AG20443 (cell line): ENCODE data around the gene GNB5.
"Not testable (repeated sequence)": the region's sequence is repeated elsewhere in the genome, so short reads cannot be mapped to it uniquely, and the experiment has no call there.

Experiments used
- DNase-seq: peaks from one replicate; pipeline ENCODE4 v3.0.0; 2012; ENCODE audit warnings: low spot score, mixed read lengths

GNB5 gene

DNA sequence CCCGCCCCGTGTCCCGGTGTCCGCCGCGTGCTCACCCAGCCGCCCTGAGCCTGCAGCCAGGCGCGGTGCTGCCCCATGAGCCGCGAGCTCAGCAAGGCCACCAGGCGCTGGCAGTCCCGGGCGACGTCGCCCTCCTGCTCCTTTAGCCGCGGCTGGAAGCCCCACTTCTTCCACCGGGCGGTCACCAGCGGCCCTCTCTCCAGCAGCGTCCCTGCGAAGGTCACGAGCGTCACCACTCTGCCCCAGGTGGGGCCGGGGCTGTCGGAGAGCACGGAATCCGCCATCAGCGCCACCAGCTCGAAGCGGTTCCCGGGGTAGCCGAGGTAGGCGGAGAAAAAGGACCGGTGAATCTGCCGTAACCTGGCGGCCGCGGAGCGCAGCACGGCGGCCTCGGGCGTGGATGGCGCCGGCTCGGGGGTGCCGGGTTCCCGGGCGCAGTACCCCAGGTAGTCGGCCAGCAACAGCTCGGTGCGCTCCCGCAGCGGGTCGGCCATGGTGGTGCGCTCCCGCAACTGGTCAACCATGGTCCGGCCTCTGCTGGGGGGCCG, 78.9 kb downstream of the GNB5 start:
- peak; percentile 59 for DNase-seq

DNA sequence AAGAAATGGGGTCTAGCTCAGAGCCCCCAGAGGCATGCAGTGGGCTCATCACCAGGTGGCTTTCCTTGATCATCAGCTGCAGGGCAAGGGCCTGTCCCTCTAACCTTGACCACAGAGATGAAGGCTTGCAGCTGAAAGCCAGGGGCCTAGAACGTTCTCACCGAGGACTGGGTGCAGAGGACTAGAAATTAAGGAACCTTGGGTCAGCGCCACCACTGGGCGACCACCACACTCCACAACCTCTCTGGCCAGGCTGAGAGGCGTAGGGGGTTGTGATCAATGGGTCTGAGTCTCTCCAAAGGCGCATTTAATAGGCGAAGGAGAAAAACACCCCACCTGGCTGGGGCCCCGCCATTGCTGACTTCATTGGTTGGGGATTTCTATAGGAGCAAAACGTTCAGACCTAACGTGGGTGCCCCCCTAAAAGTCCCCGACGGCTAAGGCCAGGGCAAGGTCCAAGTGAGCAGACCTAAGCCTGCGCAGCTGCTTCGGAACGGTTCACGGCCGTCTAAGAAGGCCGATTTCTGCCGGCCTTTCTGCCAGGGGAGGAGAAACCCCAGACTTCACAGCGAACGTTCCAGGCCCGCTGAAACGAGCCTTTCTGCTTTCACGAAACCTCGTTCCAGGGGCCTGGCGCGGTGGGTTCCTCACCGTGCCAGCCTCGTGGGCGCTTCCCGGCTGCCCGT, 79.5 kb downstream of the GNB5 start:
- no peak for DNase-seq

DNA sequence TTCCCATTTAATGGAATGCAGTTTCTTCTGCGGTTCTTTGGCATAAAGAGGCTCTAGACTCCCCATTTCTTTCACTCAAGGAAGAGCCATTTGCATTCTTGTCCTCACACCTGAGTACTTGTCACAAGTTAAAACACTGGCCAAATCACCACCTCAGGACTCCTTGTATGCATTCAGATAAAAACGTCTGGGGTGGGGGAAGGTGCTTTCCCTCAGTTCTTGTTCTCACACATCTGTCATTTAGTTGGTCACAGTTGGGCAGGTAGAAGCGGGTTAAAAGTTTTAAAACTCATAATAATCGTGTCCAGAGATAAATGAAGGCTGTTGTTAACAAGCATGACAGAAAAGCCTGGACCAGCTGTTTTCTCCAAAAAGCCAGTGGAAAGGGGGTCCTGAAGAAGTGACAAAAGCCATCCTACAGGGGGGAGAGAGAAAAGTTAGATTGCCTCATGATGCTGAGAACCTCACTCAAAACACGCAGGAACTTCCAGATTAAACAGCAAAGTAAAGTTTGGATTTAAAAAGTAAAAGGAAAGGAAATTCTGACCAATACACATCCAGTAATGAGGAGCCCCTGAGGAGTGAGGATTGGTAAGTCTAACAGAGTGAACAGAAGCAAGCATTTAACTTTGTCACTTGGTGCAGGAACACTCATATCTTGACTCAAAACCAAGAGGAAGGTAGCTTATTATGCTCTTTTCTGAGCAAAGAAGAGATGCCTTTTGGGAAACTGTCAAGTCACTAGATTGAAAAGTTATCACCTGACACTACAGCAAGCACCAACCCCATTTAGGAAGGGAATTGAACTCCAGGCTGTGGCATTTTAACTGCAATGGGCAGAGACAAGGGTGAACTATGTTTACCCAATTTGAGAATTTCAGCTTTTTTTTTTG, 81.4 kb downstream of the GNB5 start:
- DNase-seq, result no peak

DNA sequence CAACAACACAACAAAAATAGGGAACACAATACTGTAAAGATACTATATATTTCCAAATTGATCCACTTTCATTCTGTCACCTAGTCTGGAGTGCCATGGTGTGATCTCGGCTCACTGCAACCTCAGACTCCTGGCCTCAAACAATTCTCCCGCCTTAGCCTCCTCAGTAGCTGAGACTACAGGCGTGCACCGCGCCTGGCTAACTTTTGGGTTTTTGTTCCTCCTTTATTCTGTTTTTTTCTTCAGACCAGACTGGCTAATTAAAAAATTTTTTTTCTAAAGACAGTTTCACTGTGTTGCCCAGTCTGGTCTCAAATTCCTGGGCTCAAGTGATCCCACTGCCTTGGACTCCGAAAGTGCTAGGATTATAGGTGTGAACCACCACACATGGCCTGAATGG, 84.0 kb downstream of the GNB5 start:
- no peak for DNase-seq

DNA sequence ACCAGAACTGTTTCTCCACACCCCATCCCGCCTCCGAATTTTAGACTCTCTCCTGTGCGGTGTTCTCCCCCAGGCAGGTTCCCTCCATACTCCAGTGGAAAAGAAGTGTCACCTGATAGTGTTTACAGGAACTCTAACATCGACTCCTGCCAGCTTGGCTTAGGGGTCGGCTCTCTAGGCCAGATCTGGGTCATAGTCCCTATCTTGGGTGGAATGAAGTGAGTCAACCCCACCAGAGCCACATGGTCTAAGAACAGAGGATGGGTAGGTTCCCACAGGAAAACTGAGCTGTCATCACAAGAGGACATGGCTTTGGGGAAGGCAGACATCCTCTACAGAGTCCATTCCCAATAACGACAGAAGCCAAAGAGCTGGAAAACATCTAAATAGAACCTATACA, 84.6 kb downstream of the GNB5 start:
- DNase-seq, result no peak

DNA sequence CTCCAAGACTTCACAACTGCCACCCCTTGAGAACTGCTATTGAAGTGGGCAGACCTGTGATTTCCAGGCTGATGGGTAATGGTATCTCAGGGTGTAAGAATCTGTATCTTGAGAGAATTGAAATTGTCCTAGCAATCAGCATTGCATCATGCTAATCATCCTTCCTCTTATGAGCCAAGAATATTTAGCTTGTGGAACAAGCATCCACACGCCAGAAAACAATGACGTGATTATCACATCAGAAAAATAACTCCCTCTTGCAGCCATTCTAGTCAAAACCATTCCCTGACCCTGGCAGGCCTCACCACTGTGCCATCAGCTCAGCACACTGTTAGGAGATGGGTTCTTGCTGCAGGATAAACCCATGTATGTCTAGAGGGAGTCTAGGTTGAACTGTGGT, 85.3 kb downstream of the GNB5 start:
- DNase-seq, result no peak

DNA sequence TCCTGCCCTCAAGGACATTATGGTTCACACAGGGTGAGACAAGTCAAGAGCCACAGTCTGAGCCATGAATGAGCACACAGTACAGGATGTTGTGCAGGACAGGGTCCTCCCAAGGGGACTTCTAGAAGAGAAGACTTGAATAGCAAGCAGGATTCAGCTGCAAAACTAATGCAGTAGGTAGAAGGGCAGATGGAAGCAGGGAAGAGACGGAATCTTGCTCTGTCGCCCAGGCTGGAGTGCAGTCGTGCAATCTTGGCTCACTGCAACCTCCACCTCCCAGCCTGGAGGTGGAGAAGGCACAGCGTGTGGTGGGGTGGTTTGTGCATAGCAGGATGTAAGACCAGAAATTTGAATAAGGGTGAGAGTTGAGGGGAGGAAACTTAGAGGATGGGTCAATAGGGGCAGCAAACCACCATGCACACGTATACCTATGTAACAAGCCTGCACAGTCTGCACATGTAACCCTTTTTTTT, 86.6 kb downstream of the GNB5 start:
- no peak for DNase-seq

DNA sequence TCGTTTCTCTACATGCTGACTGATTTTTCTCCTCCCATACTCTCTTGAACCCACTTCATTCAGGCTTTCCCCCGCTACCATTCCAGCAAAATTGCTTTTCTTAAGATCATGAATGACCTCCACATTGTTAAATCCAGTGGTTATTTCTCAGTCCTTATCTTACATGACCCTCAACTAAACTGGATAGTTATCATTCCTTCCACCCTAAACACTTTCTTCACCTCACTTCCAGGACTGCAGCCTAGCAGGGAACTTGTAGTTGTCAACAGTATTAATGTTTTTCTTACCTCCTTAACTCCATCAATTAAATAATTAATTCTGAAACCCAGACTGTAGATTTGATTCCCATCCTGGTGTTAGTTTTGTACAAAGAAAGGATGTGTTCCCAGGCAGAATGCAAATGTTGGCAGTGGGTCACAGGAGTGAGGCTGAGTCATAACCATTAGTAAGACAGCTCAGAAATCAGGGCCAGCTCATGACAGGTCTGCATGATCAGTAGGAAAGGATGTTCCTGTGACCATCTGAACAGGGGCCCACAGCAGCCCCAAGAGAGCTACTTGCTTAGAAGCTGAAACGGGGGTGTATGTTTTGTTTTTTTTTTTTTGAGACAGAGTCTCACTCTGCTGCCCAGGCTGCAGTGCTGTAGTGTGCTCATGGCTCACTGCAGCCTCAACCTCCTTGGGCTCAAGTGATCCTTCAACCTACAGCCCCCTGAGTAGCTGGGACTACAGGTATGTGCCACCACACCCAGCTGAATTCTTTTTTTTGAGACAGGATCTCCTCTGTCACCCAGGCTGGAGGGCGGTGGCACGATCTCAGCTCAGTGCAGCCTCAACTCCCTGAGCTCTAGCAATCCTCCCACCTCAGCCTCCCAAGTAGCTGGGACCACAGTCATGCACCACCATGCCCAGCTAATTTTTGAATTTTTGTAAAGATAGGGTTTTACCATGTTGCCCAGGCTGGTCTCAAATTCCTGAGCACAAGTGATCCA, 87.7 kb downstream of the GNB5 start:
- peak; percentile 86 for DNase-seq

DNA sequence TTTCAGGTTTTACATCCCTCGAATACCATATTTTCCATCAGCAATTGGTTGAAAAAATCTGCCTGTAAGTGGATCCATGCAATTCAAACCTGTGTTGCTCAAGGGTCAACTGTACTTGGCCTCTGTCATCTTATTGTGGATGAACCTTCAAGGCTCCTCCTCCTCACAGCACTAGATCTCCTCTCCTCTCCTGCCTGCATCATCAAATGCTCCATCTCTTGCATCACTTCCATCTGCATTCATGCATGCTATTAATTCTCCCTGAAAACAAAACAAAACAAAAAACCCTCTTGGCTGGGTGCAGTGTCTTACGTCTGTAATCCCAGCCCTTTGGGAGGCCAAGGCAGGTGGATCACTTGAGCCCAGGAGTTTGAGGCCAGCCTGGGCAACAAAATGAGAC, 88.7 kb downstream of the GNB5 start:
- peak; percentile 63 for DNase-seq

DNA sequence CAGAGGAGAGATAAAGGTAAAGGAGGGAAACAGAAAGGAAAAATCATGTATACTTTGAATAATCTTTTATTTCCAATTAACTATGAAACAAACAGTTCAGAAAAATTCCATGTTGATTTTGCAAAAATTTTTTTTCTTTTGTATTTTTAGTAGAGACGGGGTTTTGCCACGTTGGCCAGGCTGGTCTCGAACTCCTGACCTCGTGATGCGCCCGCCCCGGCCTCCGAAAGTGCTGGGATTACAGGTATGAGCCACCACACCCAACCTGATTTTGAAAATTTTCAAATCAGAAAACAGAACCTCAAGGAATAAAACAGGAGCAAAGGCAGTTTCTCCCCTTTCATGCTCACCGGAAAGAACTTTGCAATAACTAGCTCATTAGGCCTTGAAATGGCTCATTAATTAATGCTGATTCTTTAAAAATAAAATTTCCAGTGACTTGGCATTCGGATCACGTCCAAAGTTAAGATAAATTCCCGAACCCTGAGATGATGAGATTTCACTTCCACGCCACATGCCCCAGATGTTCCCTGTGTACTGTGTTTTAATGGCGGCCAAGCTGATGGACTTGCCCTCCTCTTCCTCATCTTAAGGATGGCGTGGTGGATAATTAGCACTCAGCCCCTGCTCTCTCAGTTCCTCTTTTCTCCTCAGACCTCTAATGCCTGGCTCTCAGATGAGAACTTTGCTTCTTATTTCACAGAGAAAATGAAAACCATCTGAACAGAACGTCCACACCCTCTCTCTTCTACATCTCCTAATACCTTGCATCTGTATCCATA, 89.5 kb downstream of the GNB5 start:
- DNase-seq, result no peak

DNA sequence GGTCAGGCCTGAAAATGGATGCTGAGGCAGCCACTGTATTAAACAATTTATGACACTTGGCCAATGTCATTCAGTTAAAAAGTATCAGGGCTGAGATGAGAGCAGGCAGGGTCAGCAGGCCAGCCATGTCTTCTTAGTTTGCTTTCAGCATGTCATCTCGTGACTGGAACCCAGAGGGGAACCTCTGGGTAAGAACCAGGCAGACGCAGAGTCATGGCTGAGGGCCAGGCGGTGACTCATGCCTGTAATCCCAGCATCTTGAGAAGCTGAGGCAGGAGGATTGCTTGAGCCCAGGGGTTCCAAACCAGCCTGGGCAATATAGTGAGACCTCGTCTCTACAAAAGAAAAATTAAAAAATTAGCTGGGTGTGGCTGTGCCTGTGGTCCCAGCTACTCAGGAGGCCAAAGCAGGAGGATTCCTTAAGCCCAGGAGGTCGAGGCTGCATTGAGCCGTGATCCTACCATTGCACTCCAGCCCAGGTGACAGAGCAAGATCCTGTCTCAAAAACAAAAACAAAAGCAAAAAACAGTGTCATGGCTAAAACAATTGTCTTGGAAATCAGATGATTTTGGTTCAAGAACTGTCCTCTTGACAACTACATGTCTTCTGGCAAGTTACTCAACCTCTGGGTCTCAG, 90.3 kb downstream of the GNB5 start:
- DNase-seq, result peak; percentile 61

DNA sequence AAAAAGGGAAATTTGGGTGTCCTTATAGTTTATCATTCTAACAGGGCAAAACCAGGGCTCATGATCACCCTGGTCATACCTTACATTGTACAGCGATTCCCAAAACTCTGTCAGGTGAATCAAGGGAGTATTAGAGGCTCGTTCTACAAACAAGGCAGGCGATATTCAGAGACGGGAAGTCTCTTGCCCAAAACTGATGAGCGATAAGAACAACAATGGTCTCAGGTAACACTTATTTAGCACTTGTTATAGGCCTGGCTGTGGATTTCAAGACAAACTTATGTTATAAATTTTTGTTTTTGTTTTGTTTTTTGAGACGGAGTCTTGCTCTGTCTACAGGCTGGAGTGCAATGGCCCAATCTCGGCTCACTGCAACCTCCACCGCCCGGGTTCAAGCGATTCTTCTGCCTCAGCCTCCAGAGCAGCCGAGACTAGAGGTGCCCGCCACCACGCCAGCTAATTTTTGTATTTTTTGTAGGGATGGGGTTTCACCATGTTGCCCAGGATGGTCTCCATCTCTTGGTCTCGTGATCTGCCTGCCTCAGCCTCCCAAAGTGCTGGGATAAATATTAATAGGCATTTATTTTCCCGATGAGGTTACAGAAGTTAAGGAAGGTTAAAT, 91.4 kb downstream of the GNB5 start:
- no peak for DNase-seq

DNA sequence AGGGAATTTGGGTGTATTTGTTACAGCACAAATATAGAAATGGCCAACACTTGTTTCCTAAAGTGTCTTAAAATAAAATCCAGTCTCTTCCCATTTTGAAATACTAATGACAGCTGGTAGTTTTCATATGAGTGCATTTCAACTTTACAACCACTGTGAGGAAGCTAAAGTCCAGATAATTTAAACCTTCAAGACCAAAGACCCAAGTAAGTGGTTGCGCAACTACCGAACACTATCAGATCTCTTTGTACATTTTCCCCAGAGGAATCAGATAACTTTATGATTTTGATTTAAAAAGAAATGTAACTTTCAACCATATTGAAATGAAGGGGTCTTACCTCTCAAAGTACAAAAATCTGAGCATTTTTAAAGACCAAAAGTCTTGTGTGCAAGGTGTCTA, 92.9 kb downstream of the GNB5 start:
- no peak for DNase-seq

DNA sequence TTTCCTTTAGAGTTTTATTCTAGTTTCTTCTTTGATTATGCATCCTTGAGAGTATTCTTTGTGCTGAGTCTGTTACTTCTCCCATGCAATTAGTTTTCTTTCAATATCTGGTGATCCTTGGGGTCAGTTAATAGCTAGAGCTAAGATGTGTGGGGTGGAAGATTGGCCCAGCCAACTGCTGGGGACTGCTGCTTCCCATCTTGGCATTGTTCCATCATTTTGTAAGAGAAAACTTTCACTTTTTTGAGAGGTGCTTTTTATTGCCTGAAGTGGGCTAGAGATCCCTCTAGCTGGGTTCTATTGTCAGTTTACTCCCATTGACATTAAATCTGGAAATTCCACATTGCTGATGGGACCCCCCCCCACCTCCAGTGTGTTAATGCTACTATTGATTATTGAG, 94.0 kb downstream of the GNB5 start:
- DNase-seq, result no peak

DNA sequence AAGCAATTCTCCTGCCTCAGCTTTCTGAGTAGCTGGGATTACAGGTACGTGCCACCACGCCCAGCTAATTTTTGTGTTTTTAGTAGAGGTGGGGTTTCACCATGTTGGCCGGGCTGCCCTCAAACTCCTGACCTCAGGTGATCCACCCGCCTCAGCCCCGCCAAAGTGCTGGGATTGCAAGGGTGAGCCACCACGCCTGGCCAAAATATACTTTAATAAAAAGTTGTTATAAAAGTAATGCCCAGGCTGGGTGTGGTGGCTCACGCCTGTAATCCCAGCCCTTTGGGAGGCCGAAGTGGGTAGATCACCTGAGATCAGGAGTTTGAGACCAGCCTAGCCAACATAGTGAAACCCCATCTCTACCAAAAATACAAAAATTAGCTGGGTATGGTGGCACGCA, 94.7 kb downstream of the GNB5 start:
- not testable (repeated sequence) for DNase-seq

DNA sequence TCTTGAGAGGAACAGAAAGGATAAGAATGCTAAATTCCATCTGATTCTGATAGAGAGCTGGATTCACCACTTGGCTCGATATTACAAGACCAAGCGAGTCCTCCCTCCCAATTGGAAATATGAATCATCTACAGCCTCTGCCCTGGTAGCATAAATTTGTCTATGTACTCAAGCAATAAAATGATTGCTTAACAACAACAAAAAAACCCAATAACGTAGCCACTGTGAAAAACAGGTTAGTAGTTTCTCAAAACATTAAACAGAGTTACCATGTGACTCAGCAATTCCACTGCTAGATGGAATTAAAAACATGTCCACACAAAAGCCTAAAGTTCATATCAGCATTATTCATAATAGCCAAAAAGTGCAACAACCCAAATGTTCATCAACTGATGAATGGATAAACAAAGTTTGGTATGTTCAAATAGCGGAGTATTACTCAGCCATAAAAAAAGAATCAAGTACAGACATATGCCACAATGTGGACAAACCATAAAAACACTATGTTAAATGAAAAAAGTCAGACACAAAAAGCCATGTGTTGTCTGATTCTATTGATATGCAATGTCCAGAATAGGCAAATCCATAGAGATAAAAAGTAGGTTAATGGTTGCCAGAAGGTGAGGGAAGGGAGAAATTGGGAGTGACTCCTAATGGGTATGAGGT, 95.5 kb downstream of the GNB5 start:
- DNase-seq, result peak; percentile 47

DNA sequence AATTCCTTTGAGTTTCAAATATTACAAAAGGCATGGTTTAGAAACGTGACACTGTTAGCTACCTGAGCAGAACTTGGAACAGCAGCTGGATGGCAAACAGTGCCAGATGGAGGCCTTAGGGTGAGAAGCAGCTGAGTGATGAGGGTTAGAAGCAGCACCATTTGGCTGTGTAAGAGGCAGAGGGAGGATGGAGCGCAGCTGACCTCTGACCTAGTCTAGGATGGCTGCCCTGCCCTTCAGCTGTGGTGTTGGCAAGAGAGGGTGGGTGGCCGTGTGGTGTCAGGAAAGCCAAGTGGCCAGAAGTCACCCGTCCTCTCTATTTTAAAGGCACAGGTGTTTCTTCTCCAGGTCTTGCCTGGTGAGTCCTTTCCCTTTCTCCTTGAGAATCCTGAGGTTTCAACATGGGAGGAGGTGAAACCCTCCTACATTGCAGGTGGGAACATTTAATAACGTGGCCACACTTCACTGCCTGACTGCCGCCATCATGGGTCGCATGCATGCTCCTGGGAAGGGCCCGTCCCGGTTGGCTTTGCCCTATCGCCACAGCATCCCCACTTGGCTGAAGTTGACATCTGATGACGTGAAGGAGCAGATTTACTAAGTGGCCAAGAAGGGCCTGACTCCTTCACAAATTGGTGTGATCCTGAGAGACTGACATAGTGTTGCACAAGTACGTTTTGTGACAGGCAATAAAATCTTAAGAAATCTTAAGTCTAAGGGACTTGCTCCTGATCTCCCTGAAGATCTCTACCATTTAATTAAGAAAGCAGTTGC, 96.2 kb downstream of the GNB5 start:
- DNase-seq, result no peak
